DOHH2 (cell line): ENCODE data around the gene LAMC1.

Experiments used
- H3F3A ChIP-seq: fragments of 200-600 bp; sonication (generic), shearing (Covaris generic); 2 replicates; pipeline ENCODE4 v1.6.0; 2016; ENCODE audit warnings: antibody characterized with exemption, mild to moderate bottlenecking; ENCODE audit not compliant: control insufficient read depth, insufficient read depth
- H3K27ac ChIP-seq: fragments of 200-600 bp; sonication (generic); 2 replicates; pipeline ENCODE4 v1.5.1; 2014; ENCODE audit warnings: low read depth, mild to moderate bottlenecking, low read length, moderate library complexity
- H3K27me3 ChIP-seq: fragments of 200-600 bp; sonication (generic); 2 replicates; pipeline ENCODE4 v1.6.1; 2014; ENCODE audit warnings: mild to moderate bottlenecking, low read length, mixed read lengths; ENCODE audit not compliant: control insufficient read depth
- H3K36me3 ChIP-seq: fragments of 200-600 bp; sonication (generic); 2 replicates; pipeline ENCODE4 v1.6.1; 2014; ENCODE audit warnings: mild to moderate bottlenecking, low read length, moderate library complexity, mixed read lengths; ENCODE audit not compliant: control insufficient read depth
- H3K4me1 ChIP-seq: fragments of 200-600 bp; sonication (generic); 2 replicates; pipeline ENCODE4 v1.6.1; 2014; ENCODE audit warnings: mild to moderate bottlenecking, low read length, mixed read lengths; ENCODE audit not compliant: control insufficient read depth
- H3K4me2 ChIP-seq: fragments of 200-600 bp; sonication (generic); 2 replicates; pipeline ENCODE4 v1.6.0; 2014; ENCODE audit warnings: mild to moderate bottlenecking, low read length, moderate library complexity
- H3K4me3 ChIP-seq: fragments of 200-600 bp; sonication (generic); 2 replicates; pipeline ENCODE4 v1.5.1; 2014; ENCODE audit warnings: mild to moderate bottlenecking, low read length, mixed read lengths
- H3K79me2 ChIP-seq: fragments of 200-600 bp; sonication (generic); 2 replicates; pipeline ENCODE4 v1.6.1; 2014; ENCODE audit warnings: mild to moderate bottlenecking, low read length, mixed read lengths; ENCODE audit not compliant: control insufficient read depth
- H3K9me2 ChIP-seq: fragments of 200-600 bp; sonication (generic); replicated peaks from 2 replicates; pipeline ENCODE4 v1.6.1; 2014; ENCODE audit warnings: mild to moderate bottlenecking, low read length, mixed read lengths; ENCODE audit not compliant: control insufficient read depth
- H3K9me3 ChIP-seq: fragments of 200-600 bp; sonication (generic); 2 replicates; pipeline ENCODE4 v1.6.1; 2014; ENCODE audit warnings: antibody characterized with exemption, low read length, mixed read lengths; ENCODE audit not compliant: control insufficient read depth, insufficient read depth
- H4K20me1 ChIP-seq: fragments of 200-600 bp; sonication (generic); 2 replicates; pipeline ENCODE4 v1.6.0; 2014; ENCODE audit warnings: low read depth, mild to moderate bottlenecking, antibody characterized with exemption, low read length, moderate library complexity; ENCODE audit not compliant: control insufficient read depth, insufficient read depth
- CTCF ChIP-seq: fragments of 200-600 bp; sonication (generic); IDR thresholded peaks from one replicate; pipeline ENCODE4 v1.5.1; 2014; ENCODE audit warnings: antibody characterized with exemption, mild to moderate bottlenecking, low read depth, low read length; ENCODE audit not compliant: poor library complexity, severe bottlenecking
- EZH2phosphoT487 ChIP-seq: fragments of 200-600 bp; sonication (generic); IDR thresholded peaks from 2 replicates; pipeline ENCODE4 v1.6.1; 2017; ENCODE audit warnings: borderline replicate concordance, mild to moderate bottlenecking, antibody characterized with exemption, low read length, moderate library complexity, mixed read lengths

Gene LAMC1

GRCh38 chr1:183131166-183131565, 107.9 kb downstream of the LAMC1 start:
- Histone ChIP-seq H3F3A (no peaks in the 10 kb centered on the region), H3K36me3 (peaks cover 41% of the 10 kb centered on the region), H3K9me3 (no peaks in the 10 kb centered on the region), H3K4me2 (no peak overlapping the region), H4K20me1 (no peaks in the 10 kb centered on the region), H3K27me3 (no peaks in the 10 kb centered on the region), H3K9me2 (no peaks in the 10 kb centered on the region), H3K4me1 (peaks cover 6% of the 10 kb centered on the region), H3K27ac (no peak overlapping the region), H3K4me3 (no peak overlapping the region), H3K79me2 (no peaks in the 10 kb centered on the region)
- no peak for TF ChIP-seq CTCF

DNA sequence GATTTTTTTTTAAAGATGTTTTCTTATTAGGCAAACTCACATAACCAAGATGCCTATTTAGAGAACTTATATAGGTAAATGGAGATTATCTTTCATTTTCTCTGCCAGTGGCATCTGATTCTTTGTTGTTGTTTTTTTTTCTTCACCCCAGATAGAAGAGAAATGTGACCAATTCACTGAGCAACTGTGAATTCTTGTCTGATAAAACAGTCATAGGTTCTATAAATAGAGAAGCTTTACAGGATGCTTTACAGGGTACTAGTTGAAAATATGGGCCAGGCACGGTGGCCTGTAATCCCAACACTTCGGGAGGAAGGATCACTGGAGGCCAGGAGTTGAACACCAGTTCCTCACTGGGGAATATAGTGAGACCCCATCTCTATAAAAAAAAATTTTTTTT, 112.1 kb downstream of the LAMC1 start:
- H3K4me3 ChIP-seq = no peak overlapping the region
- H3K4me1 ChIP-seq = peaks cover 8% of the 10 kb centered on the region
- H3K27me3 ChIP-seq = no peaks in the 10 kb centered on the region
- H3K4me2 ChIP-seq = no peak overlapping the region
- H4K20me1 ChIP-seq = no peaks in the 10 kb centered on the region
- TF ChIP-seq EZH2phosphoT487 = no peak
- no peak for TF ChIP-seq CTCF
- no peaks in the 10 kb centered on the region for H3F3A ChIP-seq
- H3K9me2 ChIP-seq = no peaks in the 10 kb centered on the region
- no peaks in the 10 kb centered on the region for H3K79me2 ChIP-seq
- no peaks in the 10 kb centered on the region for H3K9me3 ChIP-seq
- no peak overlapping the region for H3K27ac ChIP-seq
- H3K36me3 ChIP-seq = peaks cover 44% of the 10 kb centered on the region

DNA sequence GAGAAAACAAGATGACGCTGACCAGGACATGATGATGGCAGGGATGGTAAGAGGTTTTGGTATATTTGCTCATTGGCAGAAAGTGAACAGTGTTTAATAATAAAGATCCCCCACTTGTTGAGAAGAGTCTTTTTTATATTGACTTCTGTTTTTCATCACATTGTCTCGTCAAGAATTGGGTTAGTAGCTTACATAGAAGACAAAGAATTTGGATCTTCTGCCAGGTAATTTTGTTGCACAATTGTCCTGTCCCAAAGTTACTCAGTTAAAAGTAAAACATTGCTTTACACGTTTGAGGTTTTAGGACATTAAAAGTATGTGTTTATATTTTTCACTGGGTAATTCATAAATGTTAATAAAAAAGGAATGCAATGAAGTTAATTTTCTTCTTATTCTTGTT, 114.6 kb downstream of the LAMC1 start:
- TF ChIP-seq EZH2phosphoT487 (no peak), CTCF (no peak)
- H4K20me1 ChIP-seq = no peaks in the 10 kb centered on the region
- no peak overlapping the region for H3K4me3 ChIP-seq
- no peak overlapping the region for H3K27ac ChIP-seq
- H3K9me3 ChIP-seq = no peaks in the 10 kb centered on the region
- H3K79me2 ChIP-seq = no peaks in the 10 kb centered on the region
- peaks cover 40% of the 10 kb centered on the region for H3K36me3 ChIP-seq
- H3F3A ChIP-seq = no peaks in the 10 kb centered on the region
- H3K27me3 ChIP-seq = no peaks in the 10 kb centered on the region
- H3K4me1 ChIP-seq = peaks cover 8% of the 10 kb centered on the region
- H3K4me2 ChIP-seq = no peak overlapping the region
- no peaks in the 10 kb centered on the region for H3K9me2 ChIP-seq

- H4K20me1 ChIP-seq = no peaks in the 10 kb centered on the region
- H3K27me3 ChIP-seq = no peaks in the 10 kb centered on the region
- no peaks in the 10 kb centered on the region for H3K79me2 ChIP-seq
- no peak overlapping the region for H3K4me2 ChIP-seq
- H3K36me3 ChIP-seq = peaks cover 38% of the 10 kb centered on the region
- H3F3A ChIP-seq = no peaks in the 10 kb centered on the region
- H3K4me1 ChIP-seq = peaks cover 8% of the 10 kb centered on the region
- H3K9me3 ChIP-seq = no peaks in the 10 kb centered on the region
- no peak overlapping the region for H3K27ac ChIP-seq
- H3K4me3 ChIP-seq = no peak overlapping the region
- TF ChIP-seq CTCF = no peak
- no peak for TF ChIP-seq EZH2phosphoT487
- no peaks in the 10 kb centered on the region for H3K9me2 ChIP-seq
Observed at GRCh38 chr1:183138301-183138700, 115.1 kb downstream of the LAMC1 start.
